HUES48 (cell line): ENCODE results near the gene OSTF1.

Source experiments
- H3K27ac ChIP-seq: one replicate; pipeline ENCODE4 v1.7.0; 2013; ENCODE audit warnings: low read depth, low read length, inconsistent platforms
- H3K27me3 ChIP-seq: 2 replicates; pipeline ENCODE4 v1.6.1; 2013; ENCODE audit warnings: mild to moderate bottlenecking, low read length; ENCODE audit not compliant: control insufficient read depth, insufficient read depth
- H3K36me3 ChIP-seq: 2 replicates; pipeline ENCODE4 v1.6.1; 2013; ENCODE audit warnings: low read length; ENCODE audit not compliant: control insufficient read depth, insufficient read depth
- H3K4me1 ChIP-seq: 2 replicates; pipeline ENCODE4 v1.6.1; 2013; ENCODE audit warnings: mild to moderate bottlenecking, low read length; ENCODE audit not compliant: control insufficient read depth, insufficient read depth
- H3K4me3 ChIP-seq: 2 replicates; pipeline ENCODE4 v1.5.1; 2013; ENCODE audit warnings: mild to moderate bottlenecking, low read depth, low read length
- H3K9ac ChIP-seq: 2 replicates; pipeline ENCODE4 v1.6.1; 2013; ENCODE audit warnings: mild to moderate bottlenecking, low read depth, low read length, moderate library complexity
- H3K9me3 ChIP-seq: 2 replicates; pipeline ENCODE4 v1.6.1; 2013; ENCODE audit warnings: low read length; ENCODE audit not compliant: control insufficient read depth, insufficient read depth

Gene OSTF1

GRCh38 chr9:75121914-75122558, 33.7 kb downstream of the OSTF1 start:
- Histone ChIP-seq H3K4me1 (peaks cover 5% of the 10 kb centered on the region; the same call in 1 of the 2 replicates), H3K27ac (no peak overlapping the region), H3K9me3 (no peaks in the 10 kb centered on the region), H3K9ac (no peak overlapping the region), H3K36me3 (no peaks in the 10 kb centered on the region), H3K4me3 (no peak overlapping the region), H3K27me3 (no peaks in the 10 kb centered on the region)

GRCh38 chr9:75123696-75124095, 35.4 kb downstream of the OSTF1 start:
- Histone ChIP-seq H3K4me3 (no peak overlapping the region), H3K36me3 (no peaks in the 10 kb centered on the region), H3K4me1 (peaks cover 5% of the 10 kb centered on the region), H3K27me3 (no peaks in the 10 kb centered on the region), H3K9me3 (no peaks in the 10 kb centered on the region), H3K27ac (no peak overlapping the region), H3K9ac (no peak overlapping the region)

- H3K36me3 ChIP-seq, result no peaks in the 10 kb centered on the region
- H3K4me3 ChIP-seq, result no peak overlapping the region
- no peak overlapping the region for H3K9ac ChIP-seq
- no peaks in the 10 kb centered on the region for H3K9me3 ChIP-seq
- peaks cover 9% of the 10 kb centered on the region for H3K4me1 ChIP-seq
- no peaks in the 10 kb centered on the region for H3K27me3 ChIP-seq
- no peak overlapping the region for H3K27ac ChIP-seq
These were observed 40.2 kb downstream of the OSTF1 start for GRCh38 chr9:75128535-75128934.

GRCh38 chr9:75130172-75130571, 41.9 kb downstream of the OSTF1 start:
- Histone ChIP-seq H3K9me3 (no peaks in the 10 kb centered on the region), H3K27ac (no peak overlapping the region), H3K27me3 (no peaks in the 10 kb centered on the region), H3K9ac (no peak overlapping the region), H3K4me3 (no peak overlapping the region), H3K36me3 (no peaks in the 10 kb centered on the region), H3K4me1 (peaks cover 11% of the 10 kb centered on the region)

- Histone ChIP-seq H3K27me3 (no peaks in the 10 kb centered on the region), H3K9ac (no peak overlapping the region), H3K36me3 (no peaks in the 10 kb centered on the region), H3K4me3 (no peak overlapping the region), H3K27ac (no peak overlapping the region), H3K4me1 (peaks cover 11% of the 10 kb centered on the region), H3K9me3 (no peaks in the 10 kb centered on the region)
These were observed 42.4 kb downstream of the OSTF1 start for GRCh38 chr9:75130621-75131230.

- peaks cover 11% of the 10 kb centered on the region for H3K4me1 ChIP-seq
- H3K27me3 ChIP-seq, result no peaks in the 10 kb centered on the region
- no peaks in the 10 kb centered on the region for H3K36me3 ChIP-seq
- no peak overlapping the region for H3K9ac ChIP-seq
- H3K27ac ChIP-seq, result no peak overlapping the region
- no peaks in the 10 kb centered on the region for H3K9me3 ChIP-seq
- H3K4me3 ChIP-seq, result no peak overlapping the region
These were observed 43.4 kb downstream of the OSTF1 start for GRCh38 chr9:75131700-75132099.

GRCh38 chr9:75132244-75132643, 43.9 kb downstream of the OSTF1 start:
- Histone ChIP-seq H3K9me3 (no peaks in the 10 kb centered on the region), H3K4me1 (peaks cover 11% of the 10 kb centered on the region), H3K9ac (no peak overlapping the region), H3K27me3 (no peaks in the 10 kb centered on the region), H3K27ac (no peak overlapping the region), H3K36me3 (no peaks in the 10 kb centered on the region), H3K4me3 (no peak overlapping the region)

GRCh38 chr9:75133396-75133795, 45.1 kb downstream of the OSTF1 start:
- Histone ChIP-seq H3K27me3 (no peaks in the 10 kb centered on the region), H3K4me3 (no peak overlapping the region), H3K9me3 (no peaks in the 10 kb centered on the region), H3K27ac (no peak overlapping the region), H3K9ac (no peak overlapping the region), H3K4me1 (peaks cover 11% of the 10 kb centered on the region), H3K36me3 (no peaks in the 10 kb centered on the region)

GRCh38 chr9:75134495-75134894, 46.2 kb downstream of the OSTF1 start:
- no peak overlapping the region for H3K4me3 ChIP-seq
- no peak overlapping the region for H3K9ac ChIP-seq
- H3K4me1 ChIP-seq, result peaks cover 8% of the 10 kb centered on the region
- H3K36me3 ChIP-seq, result no peaks in the 10 kb centered on the region
- no peaks in the 10 kb centered on the region for H3K27me3 ChIP-seq
- no peaks in the 10 kb centered on the region for H3K9me3 ChIP-seq
- H3K27ac ChIP-seq, result no peak overlapping the region

GRCh38 chr9:75138260-75139040, 50.1 kb downstream of the OSTF1 start:
- H3K4me1 ChIP-seq, result peaks cover 2% of the 10 kb centered on the region
- no peaks in the 10 kb centered on the region for H3K9me3 ChIP-seq
- H3K27ac ChIP-seq, result no peak overlapping the region
- no peak overlapping the region for H3K9ac ChIP-seq
- no peaks in the 10 kb centered on the region for H3K36me3 ChIP-seq
- no peaks in the 10 kb centered on the region for H3K27me3 ChIP-seq
- no peak overlapping the region for H3K4me3 ChIP-seq

GRCh38 chr9:75139201-75139600, 50.9 kb downstream of the OSTF1 start:
- Histone ChIP-seq H3K4me1 (no peaks in the 10 kb centered on the region), H3K27me3 (no peaks in the 10 kb centered on the region), H3K4me3 (no peak overlapping the region), H3K27ac (no peak overlapping the region), H3K36me3 (no peaks in the 10 kb centered on the region), H3K9me3 (no peaks in the 10 kb centered on the region), H3K9ac (no peak overlapping the region)
